HCEC 1CT (cell line): Measurements from ENCODE around the gene CCL13.
A peak's percentile ranks its signal among the peaks of the same experiment; 100 is the strongest.

ENCODE experiments used
- DNase-seq: peaks from one replicate; pipeline ENCODE4 v3.0.0-alpha.2; 2017

CCL13 gene

GRCh38 chr17:34356194-34356593 is at the start of gene CCL13:
CCL13 (plus strand) TSS chr17:34356480; CDS start chr17:34356527, 47 bp downstream.
- no peak for DNase-seq

GRCh38 chr17:34307110-34307509 is 49.2 kb upstream of the CCL13 start:
- peak; percentile 27 for DNase-seq

DNA sequence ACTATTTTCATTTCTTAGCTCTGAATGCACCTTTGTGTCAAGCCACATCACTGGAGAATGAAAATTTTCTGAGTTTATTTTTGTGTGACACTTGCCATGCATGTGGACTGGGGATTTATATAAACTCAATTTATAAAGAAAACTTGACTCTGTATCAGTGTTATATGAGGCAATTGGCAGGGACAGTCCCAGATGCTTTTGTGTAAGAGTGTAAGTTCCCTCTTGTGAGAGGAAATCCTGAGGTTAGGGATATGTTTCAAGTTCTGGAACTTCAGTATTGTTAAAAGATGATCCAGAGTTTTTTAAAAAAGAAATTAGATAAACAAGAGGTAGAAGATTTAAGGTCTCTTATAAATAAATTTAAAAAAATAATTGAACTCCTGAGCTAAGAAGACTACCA is 47.9 kb upstream of the CCL13 start:
- no peak for DNase-seq

- DNase-seq = no peak
Observed at GRCh38 chr17:34311291-34311690, 45.0 kb upstream of the CCL13 start.

DNA sequence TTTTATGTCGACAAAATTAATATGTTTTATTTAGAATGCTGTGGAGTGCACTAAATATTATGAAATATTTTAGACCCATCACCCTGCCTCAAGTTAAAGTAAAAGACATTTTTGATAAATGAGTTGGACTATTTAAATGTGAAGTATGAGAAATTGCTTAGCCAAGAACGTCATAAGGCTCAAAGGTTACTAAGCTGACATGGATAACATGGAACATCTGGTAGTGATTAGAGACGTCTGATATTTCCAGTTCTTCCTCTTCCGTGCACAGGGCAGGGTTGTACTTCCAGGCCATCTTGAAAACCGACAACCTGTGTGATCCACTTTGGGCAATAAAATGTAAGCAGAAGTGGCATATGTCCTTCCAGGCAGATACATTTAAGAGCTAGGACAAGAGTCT is 44.2 kb upstream of the CCL13 start:
- peak; percentile 95 for DNase-seq

DNA sequence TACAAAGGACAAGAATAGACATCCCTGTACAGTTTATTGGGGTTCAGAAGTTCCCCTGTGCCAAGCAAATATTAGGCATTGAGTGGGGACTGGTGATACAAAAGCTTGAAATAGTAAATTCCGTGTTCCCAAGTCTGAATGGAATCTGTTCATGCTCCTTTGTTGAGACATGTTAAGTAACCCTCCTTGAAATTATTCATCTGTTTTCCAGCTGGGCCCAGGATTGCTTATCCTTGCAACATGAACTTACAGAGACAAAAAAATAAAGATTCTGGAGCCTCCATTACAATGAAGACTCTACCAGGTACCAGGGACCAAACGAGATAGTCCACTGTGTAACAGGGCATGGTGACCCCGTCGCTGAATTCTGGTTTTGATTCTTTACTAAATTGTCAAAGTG is 43.1 kb upstream of the CCL13 start:
- peak; percentile 72 for DNase-seq

DNA sequence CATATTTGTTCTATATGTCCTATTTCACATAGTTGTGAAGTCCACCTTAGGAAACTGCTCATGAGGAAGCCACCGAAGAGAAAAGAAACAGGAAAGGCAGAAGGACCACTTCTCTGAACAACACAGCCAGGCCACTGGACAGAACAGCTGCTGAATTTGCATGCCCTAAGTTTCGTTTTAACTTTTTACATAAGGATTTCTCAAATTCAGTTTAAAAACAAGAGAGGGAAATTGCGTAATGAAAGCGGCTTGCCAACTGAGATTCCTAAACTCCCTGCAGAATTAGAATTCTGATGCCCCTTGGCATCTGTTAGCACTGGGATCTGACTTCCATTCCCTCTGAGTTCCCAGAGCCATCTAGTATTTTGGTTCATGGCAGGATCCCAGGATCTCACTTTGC is 42.0 kb upstream of the CCL13 start:
- DNase-seq = peak; percentile 66

- DNase-seq = no peak
Observed at GRCh38 chr17:34318474-34318873, 37.8 kb upstream of the CCL13 start.

DNA sequence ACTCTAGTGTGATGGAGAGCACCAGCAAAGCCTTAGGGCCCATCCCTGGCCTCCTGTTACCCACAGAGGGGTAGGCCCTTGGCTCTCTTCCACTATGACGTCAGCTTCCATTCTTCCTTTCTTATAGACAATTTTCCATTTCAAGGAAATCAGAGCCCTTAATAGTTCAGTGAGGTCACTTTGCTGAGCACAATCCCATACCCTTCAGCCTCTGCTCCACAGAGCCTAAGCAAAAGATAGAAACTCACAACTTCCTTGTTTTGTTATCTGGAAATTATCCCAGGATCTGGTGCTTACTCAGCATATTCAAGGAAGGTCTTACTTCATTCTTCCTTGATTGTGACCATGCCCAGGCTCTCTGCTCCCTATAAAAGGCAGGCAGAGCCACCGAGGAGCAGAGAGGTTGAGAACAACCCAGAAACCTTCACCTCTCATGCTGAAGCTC is 37.2 kb upstream of the CCL13 start, which contains the start of gene CCL8:
TSS of gene CCL8 (plus strand) at position 397 of the 445 bp plus-strand sequence. CDS start 67 bp downstream, outside the sequence.
- no peak for DNase-seq

DNA sequence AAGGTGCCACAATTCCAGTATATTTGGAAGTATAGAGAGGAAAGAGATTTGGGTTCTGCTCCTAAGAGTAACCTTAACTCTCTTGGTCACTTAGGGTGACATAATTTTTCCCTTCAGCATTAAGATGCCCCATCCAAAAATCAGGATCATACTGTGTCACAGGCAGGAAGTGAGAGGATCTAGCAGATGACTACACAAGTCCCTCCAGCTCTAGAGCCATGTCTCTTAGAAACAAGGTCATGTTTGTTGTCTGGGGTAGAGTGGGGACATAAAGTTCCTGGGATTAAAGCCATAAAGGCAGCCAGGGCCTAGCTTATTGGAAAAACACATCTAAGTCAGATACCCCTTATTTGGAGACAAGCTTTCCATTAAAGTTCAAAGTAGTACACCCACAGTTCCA is 34.3 kb upstream of the CCL13 start:
- DNase-seq = no peak

DNA sequence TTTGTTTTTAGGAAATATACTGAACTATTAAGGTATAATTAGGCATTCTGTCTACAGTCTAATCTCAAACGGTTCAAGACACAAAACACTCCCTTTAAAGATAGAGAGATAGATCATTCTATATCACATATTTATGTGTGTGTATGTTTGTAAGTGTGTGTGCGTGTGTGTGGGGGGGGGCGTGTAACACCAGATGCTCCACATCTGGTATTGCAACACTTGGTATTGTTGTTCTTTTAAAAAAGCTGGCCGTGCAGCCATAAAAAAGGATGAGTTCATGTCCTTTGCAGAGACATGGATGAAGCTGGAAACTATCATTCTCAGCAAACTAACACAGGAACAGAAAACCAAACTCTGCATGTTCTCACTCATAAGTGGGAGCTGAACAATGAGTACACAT is 28.7 kb upstream of the CCL13 start:
- peak; percentile 69 for DNase-seq

DNA sequence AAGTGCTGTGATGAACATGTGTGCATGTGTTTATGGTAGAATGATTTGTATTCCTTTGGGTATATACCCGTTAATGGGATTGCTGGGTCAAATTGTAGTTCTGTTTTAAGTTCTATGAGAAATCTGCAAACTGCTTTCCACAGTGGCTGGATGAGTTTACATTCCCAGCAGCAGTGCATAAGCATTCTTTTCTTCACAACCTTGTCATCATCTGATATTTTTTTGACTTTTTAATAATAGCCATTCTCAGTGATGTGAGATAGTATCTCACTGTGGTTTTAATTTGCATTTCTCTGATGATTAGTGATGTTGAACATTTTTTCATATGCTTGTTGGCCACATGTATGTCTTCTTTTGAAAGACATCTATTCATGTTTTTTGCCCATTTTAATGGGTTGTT is 18.6 kb upstream of the CCL13 start:
- no peak for DNase-seq

DNA sequence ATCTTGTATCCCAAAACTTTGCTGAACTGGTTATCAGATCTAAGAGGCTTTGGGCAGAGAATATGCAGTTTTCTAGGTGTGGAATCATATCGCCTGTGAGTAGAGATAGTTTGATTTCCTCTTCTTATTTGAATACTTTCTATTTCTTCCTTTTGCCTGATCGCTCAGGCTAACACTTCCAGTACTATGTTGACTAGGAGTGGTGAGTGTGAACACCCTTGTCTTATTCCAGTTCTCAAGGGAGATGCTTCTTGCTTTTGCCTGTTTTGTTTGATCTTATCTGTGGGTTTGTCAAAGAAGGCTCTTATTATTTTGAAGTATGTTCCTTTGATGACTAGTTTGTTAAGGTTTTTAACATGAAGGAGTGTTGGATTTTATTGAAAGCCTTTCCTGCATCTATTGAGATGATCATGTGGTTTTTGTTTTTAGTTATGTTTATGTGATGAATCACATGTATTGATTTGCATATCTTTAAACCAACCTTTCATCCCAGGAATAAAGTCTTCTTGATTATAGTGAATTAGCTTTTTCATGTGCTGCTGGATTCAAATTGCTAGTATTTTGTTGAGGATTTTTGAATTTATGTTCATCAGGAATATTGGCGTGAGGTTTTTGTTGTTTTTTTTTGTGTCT is 17.0 kb upstream of the CCL13 start:
- no peak for DNase-seq

DNA sequence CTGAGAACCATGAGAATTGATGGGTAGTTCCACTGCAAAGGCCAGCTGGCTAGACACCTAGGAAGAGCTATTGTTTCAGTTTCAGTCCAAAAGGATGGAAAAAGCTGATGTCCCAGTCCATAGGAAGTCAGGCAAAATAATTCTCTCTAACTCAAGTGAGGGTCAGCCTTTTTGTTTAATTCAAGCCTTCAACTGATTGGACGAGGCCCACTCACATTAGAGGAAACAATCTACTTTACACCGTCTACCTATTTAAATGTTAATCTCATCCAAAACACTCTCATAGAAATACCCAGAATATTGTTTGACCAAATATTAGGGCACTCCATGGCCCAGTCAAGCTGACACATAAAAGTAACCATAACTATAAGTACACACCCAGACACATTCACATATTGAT is 14.4 kb upstream of the CCL13 start:
- no peak for DNase-seq

GRCh38 chr17:34347063-34347462 is 9.2 kb upstream of the CCL13 start:
- DNase-seq = no peak

DNA sequence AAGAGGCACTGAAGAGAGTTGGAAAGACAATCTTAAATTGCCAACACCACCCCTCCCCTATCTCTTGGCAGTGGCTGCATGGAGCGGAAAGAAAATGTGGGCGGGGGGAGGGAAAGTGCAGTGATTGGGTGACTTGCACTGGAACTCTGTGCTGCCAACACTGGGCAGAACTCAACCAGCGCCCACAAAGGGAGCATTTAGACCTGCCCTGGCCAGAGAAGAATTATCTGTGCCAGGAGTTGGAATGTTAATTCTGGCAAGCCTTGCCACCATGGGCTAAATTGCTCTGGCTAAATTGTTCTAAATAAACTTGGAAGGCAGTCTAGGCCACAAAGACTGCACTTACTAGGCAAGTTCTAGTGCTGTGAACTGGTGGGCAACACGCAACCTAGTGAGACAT is 6.5 kb upstream of the CCL13 start:
- no peak for DNase-seq

GRCh38 chr17:34351096-34351495 is 5.2 kb upstream of the CCL13 start:
- DNase-seq = no peak

DNA sequence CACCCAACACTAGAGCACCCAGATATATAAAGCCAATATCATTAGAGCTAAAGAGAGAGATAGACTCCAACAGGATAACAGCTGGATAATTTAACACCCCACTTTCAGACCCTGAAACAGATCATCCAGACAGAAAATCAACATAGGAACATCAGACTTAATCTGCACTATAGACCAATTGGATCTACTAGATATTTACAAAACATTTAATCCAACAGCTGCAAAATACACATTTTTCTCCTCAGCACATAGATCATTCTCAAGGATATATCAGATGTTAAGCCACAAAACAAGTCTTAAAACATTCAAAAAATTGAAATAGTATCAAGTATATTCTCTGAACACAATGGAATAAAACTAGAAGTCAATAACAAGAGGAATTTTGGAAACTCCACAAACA is 4.1 kb upstream of the CCL13 start:
- DNase-seq = peak; percentile 5

GRCh38 chr17:34354637-34355036 is 1.6 kb upstream of the CCL13 start:
- peak; percentile 84 for DNase-seq

DNA sequence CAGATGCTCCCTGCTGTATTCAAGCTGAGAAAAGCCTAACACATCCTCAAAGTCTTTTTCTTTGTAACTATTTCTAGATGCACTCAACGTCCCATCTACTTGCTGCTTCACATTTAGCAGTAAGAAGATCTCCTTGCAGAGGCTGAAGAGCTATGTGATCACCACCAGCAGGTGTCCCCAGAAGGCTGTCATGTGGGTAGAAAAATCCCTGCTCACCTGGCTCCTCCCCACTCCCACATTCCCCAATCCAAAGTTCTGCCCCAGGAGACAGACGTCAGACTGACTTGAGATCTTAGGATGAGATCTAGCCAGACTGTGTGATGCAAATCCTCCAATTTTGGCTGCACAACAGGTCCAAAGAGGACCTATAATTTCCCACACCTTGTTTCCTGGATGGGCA is 1.1 kb downstream of the CCL13 start:
- DNase-seq = no peak

- no peak for DNase-seq
Observed at GRCh38 chr17:34358631-34359030, 2.4 kb downstream of the CCL13 start.

GRCh38 chr17:34360601-34361270 is 4.5 kb downstream of the CCL13 start:
- no peak for DNase-seq

DNA sequence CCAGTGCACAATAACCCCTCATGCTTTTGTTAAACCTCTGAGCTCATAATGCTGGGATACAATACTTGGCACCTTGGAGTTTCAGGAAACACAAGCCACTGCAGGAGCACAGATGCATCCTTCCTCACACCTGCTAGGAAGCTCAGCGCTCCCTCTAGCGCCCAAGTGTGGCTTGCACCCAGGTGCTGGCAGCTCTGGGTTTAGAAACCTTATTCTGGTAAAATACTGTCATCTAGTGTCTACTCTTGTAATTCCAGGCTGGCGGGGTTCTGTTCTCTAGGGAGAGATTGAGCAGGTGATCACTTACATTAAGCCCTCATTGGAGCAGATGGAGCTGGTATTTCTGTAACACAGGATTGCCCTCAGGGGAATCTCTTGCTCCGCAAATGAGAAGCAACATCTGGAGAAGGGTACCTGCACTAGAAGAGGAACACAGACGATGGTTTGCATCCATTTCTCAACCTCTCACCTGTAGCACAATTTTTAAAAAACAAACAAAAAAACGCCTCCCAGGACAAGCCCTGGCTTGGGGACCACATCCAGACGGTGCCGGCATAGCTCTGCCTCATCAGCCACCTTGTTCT is 5.3 kb downstream of the CCL13 start:
- peak; percentile 86 for DNase-seq

DNA sequence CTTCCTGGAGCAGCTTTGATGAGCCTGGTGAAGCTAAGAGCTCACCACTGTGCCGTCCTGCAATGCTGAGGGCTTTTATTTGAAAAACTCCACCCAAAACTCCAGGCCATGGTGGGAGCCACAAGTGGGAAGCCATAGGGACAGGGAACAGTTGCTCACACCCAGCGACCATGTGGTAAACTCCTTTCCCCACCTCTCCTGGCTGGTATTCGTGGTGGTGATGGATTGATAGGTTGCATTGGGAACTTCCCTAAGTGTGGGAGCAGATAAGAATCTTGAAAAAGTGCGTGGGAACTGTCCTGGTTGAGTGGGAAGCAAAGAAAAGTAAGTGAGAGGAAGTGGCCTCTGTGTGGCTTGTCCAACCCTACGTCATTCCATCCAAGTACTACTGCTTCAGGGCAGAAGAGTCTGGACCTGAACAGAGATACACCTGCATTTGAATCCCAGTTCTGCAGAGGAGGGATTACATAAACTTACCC is 6.9 kb downstream of the CCL13 start, which contains the start of gene CCL1:
TSS of gene CCL1 (minus strand) at position 51 of the 479 bp plus-strand sequence. CDS start 72 bp downstream, outside the sequence.
- DNase-seq = no peak
